ENCODE measurements around the gene BRD3.

DNA sequence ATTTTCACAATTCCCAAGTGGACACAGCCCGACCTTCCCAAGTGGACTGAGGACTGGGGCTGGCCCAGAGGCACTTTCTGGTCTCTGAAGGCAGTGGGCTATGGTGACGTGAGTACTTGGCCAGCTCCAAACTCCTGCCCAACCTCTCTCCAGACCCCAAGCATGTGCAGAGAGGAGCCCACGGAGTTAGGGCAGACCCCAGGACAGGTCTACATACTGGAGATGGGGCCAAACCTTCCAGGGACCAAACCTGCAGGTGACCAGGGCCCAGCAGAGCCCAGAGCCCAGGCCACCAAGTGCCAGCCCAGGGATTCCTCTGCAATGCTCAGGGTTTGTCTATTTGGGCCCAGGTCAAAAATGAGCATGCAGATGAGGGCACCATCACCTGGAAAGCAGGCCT is 15.3 kb downstream of the BRD3 start:
- TF ChIP-seq, protein P1, sequence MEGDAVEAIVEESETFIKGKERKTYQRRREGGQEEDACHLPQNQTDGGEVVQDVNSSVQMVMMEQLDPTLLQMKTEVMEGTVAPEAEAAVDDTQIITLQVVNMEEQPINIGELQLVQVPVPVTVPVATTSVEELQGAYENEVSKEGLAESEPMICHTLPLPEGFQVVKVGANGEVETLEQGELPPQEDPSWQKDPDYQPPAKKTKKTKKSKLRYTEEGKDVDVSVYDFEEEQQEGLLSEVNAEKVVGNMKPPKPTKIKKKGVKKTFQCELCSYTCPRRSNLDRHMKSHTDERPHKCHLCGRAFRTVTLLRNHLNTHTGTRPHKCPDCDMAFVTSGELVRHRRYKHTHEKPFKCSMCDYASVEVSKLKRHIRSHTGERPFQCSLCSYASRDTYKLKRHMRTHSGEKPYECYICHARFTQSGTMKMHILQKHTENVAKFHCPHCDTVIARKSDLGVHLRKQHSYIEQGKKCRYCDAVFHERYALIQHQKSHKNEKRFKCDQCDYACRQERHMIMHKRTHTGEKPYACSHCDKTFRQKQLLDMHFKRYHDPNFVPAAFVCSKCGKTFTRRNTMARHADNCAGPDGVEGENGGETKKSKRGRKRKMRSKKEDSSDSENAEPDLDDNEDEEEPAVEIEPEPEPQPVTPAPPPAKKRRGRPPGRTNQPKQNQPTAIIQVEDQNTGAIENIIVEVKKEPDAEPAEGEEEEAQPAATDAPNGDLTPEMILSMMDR (IDR thresholded peaks at IDR 0.05): no peak
- no peak for TF ChIP-seq EP300 (IDR thresholded peaks at IDR 0.05)

Measured in tibial nerve (tissue), 4 donors.